HEK293 (cell line): ENCODE data around the gene DDOST.

Experiments used
- CTCF ChIA-PET: fragments of 350-600 bp; formaldehyde crosslinking; extraction: SDS; loops from one replicate; lab custom pipeline; 2021; ENCODE audit warnings: antibody characterized with exemption; lab: Yijun Ruan, JAX
- POLR2A ChIA-PET: fragments of 300-600 bp; formaldehyde crosslinking; extraction: SDS; loops from one replicate; lab custom pipeline; 2020; ENCODE audit warnings: antibody characterized with exemption, inconsistent platforms; lab: Yijun Ruan, JAX
- H3K27ac ChIP-seq: fragments of 200-500 bp; sonication (Bioruptor generic); 2 replicates; pipeline ENCODE4 v1.5.1; 2014; ENCODE audit warnings: low read depth, low read length, control low read depth, inconsistent platforms; ENCODE audit errors: extremely low read depth
- H3K36me3 ChIP-seq, 2 experiments: fragments of 200-500 bp in 1 of 2; sonication (Bioruptor generic) in 1 of 2; 1 replicate in 1 of 2; 2 replicates in 1 of 2; pipeline ENCODE4 v1.5.1; 2014 to 2017; ENCODE audit warnings: inconsistent platforms in 2 of 2, low read length in 2 of 2; ENCODE audit not compliant: control insufficient read depth in 2 of 2, insufficient read depth in 1 of 2
- H3K4me1 ChIP-seq: fragments of 200-500 bp; sonication (Bioruptor generic); 2 replicates; pipeline ENCODE4 v1.5.1; 2014; ENCODE audit warnings: mild to moderate bottlenecking, low read length, inconsistent platforms; ENCODE audit not compliant: control insufficient read depth, insufficient read depth
- H3K4me3 ChIP-seq: 2 replicates; pipeline ENCODE4 v1.5.1; 2011; ENCODE audit warnings: low read depth, mild to moderate bottlenecking, control low read depth, low read length, moderate library complexity
- H3K9me3 ChIP-seq: fragments of 200-500 bp; sonication (Bioruptor generic); 2 replicates; pipeline ENCODE4 v1.5.1; 2014; ENCODE audit warnings: low read depth, low read length, inconsistent platforms; ENCODE audit not compliant: control insufficient read depth, insufficient read depth
- EGR2 ChIP-seq: fragments of 450-650 bp; formaldehyde crosslinking; IDR thresholded peaks from 2 replicates; pipeline ENCODE4 v1.5.1; 2016; ENCODE audit warnings: low read depth, missing biosample characterization, missing genetic modification characterization
- KLF1 ChIP-seq: fragments of 450-650 bp; formaldehyde crosslinking; IDR thresholded peaks from 2 replicates; pipeline ENCODE4 v1.5.1; 2016; ENCODE audit warnings: missing biosample characterization, missing genetic modification characterization
- KLF17 ChIP-seq: fragments of 450-650 bp; formaldehyde crosslinking; IDR thresholded peaks from 2 replicates; pipeline ENCODE4 v1.5.1; 2016; ENCODE audit warnings: missing biosample characterization, missing genetic modification characterization
- OVOL3 ChIP-seq: fragments of 450-650 bp; formaldehyde crosslinking; IDR thresholded peaks from 2 replicates; pipeline ENCODE4 v1.5.1; 2016; ENCODE audit warnings: missing biosample characterization, missing genetic modification characterization
- ZFP37 ChIP-seq: fragments of 450-650 bp; formaldehyde crosslinking; IDR thresholded peaks from 2 replicates; pipeline ENCODE4 v1.5.1; 2016; ENCODE audit warnings: missing biosample characterization, missing genetic modification characterization
- ZNF121 ChIP-seq: fragments of 450-650 bp; formaldehyde crosslinking; IDR thresholded peaks from 2 replicates; pipeline ENCODE4 v1.5.1; 2016; ENCODE audit warnings: missing biosample characterization, missing genetic modification characterization
- ZNF174 ChIP-seq: fragments of 450-650 bp; formaldehyde crosslinking; IDR thresholded peaks from 2 replicates; pipeline ENCODE4 v1.5.0; 2017; ENCODE audit warnings: missing biosample characterization, mild to moderate bottlenecking, missing genetic modification characterization
- ZNF335 ChIP-seq: fragments of 450-650 bp; formaldehyde crosslinking; conservative IDR thresholded peaks from 2 replicates; pipeline ENCODE4 v1.5.1; 2016; ENCODE audit warnings: missing biosample characterization, missing genetic modification characterization
- ZNF426 ChIP-seq: fragments of 450-650 bp; formaldehyde crosslinking; IDR thresholded peaks from 2 replicates; pipeline ENCODE4 v1.5.1; 2017; ENCODE audit warnings: missing biosample characterization, missing genetic modification characterization, mild to moderate bottlenecking, inconsistent platforms, moderate library complexity
- ZNF580 ChIP-seq: fragments of 450-650 bp; formaldehyde crosslinking; IDR thresholded peaks from 2 replicates; pipeline ENCODE4 v1.5.1; 2016; ENCODE audit warnings: missing biosample characterization, missing genetic modification characterization
- ZNF623 ChIP-seq: fragments of 450-650 bp; formaldehyde crosslinking; IDR thresholded peaks from 2 replicates; pipeline ENCODE4 v1.5.1; 2016; ENCODE audit warnings: missing biosample characterization, missing genetic modification characterization
- ZNF658 ChIP-seq: fragments of 450-650 bp; formaldehyde crosslinking; IDR thresholded peaks from 2 replicates; pipeline ENCODE4; 2016; ENCODE audit warnings: missing biosample characterization, missing genetic modification characterization
- ZNF776 ChIP-seq: fragments of 450-650 bp; formaldehyde crosslinking; IDR thresholded peaks from 2 replicates; pipeline ENCODE4 v1.5.0; 2017; ENCODE audit warnings: missing biosample characterization, missing genetic modification characterization, borderline replicate concordance
- ZNF791 ChIP-seq: fragments of 450-650 bp; formaldehyde crosslinking; IDR thresholded peaks from 2 replicates; pipeline ENCODE4 v1.5.1; 2016; ENCODE audit warnings: missing biosample characterization, missing genetic modification characterization

DDOST gene

GRCh38 chr1:20614131-20614579 lies 47.0 kb downstream of the DDOST start:
- no peaks in the 10 kb centered on the region for H3K4me1 ChIP-seq
- POLR2A ChIA-PET, result interaction anchor here (0.8 to 2.2 kb wide), 2 partner anchors 20 to 39 kb away, joined by 3 to 7 read pairs; no protein-coding TSS in a partner anchor

GRCh38 chr1:20612221-20612746 lies 48.9 kb downstream of the DDOST start:
- Histone ChIP-seq H3K4me3 (no peak overlapping the region), H3K27ac (no peak overlapping the region), H3K4me1 (no peaks in the 10 kb centered on the region), H3K36me3 (no peaks in the 10 kb centered on the region), H3K9me3 (no peaks in the 10 kb centered on the region)
- ChIA-PET CTCF (interaction anchor here (1.7 kb wide), 1 partner anchor 37 kb away, joined by 6 read pairs; no protein-coding TSS in a partner anchor), POLR2A (interaction anchor here (1.1 kb wide), 1 partner anchor 49 kb away, joined by 3 read pairs; the partner anchor contains the start of gene DDOST)
- TF ChIP-seq ZFP37 (no peak), KLF17 (peak; percentile 62; the same call in 1 of the 2 replicates), KLF1 (tag by site-specific recombination) (peak; percentile 98), EGR2 (tag by site-specific recombination) (peak; percentile 49; the same call in 1 of the 2 replicates), ZNF580 (tag by site-specific recombination) (no peak)

More at GRCh38 chr1:20614131-20614579, 47.0 kb downstream of the DDOST start:
- TF ChIP-seq ZNF335 (tag by site-specific recombination) (peak; percentile 52; the same call in 1 of the 2 replicates), OVOL3 (tag by site-specific recombination) (no peak)
- H3K9me3 ChIP-seq, result no peaks in the 10 kb centered on the region
- CTCF ChIA-PET, result interaction anchor here (1.7 kb wide), 2 partner anchors 19 to 39 kb away, joined by 5 to 6 read pairs; partner anchors contain the start of gene PINK1
- no peaks in the 10 kb centered on the region for H3K36me3 ChIP-seq
- no peak overlapping the region for H3K4me3 ChIP-seq
- no peak overlapping the region for H3K27ac ChIP-seq

- CTCF ChIA-PET, result interaction anchor here (0.6 to 2.8 kb wide), 4 partner anchors 11 to 38 kb away, joined by 3 to 9 read pairs (median 3); no protein-coding TSS in a partner anchor
- Histone ChIP-seq H3K9me3 (no peaks in the 10 kb centered on the region), H3K4me3 (no peak overlapping the region), H3K27ac (no peak overlapping the region), H3K36me3 (no peaks in the 10 kb centered on the region), H3K4me1 (no peaks in the 10 kb centered on the region)
- POLR2A ChIA-PET, result interaction anchor here (1.1 kb wide), 1 partner anchor 49 kb away, joined by 3 read pairs; the partner anchor contains the start of gene DDOST
- TF ChIP-seq ZNF623 (tag by site-specific recombination) (peak; percentile 97), ZNF791 (tag by site-specific recombination) (no peak), ZNF580 (tag by site-specific recombination) (peak; percentile 49; the same call in 1 of the 2 replicates), ZNF776 (tag by site-specific recombination) (no peak)
Observed at GRCh38 chr1:20611652-20612051, 49.5 kb downstream of the DDOST start.

- POLR2A ChIA-PET, result no interaction called here
- Histone ChIP-seq H3K9me3 (no peaks in the 10 kb centered on the region), H3K4me1 (no peaks in the 10 kb centered on the region), H3K36me3 (no peaks in the 10 kb centered on the region), H3K27ac (no peak overlapping the region), H3K4me3 (no peak overlapping the region)
- CTCF ChIA-PET, result interaction anchor here (0.6 to 2.8 kb wide), 4 partner anchors 11 to 37 kb away, joined by 3 to 9 read pairs (median 3); no protein-coding TSS in a partner anchor
- no peak for TF ChIP-seq ZNF658 (tag by site-specific recombination)
- no peak for TF ChIP-seq ZNF174 (tag by site-specific recombination)
- no peak for TF ChIP-seq ZNF426 (tag by site-specific recombination)
- peak; percentile 70; the same call in 1 of the 2 replicates for TF ChIP-seq ZNF121 (tag by site-specific recombination)
Observed at GRCh38 chr1:20610970-20611369, 50.2 kb downstream of the DDOST start.
